Measurements from ENCODE around the gene SLC38A9. TPM values are rescaled to one million over a fixed set of nuclear protein-coding genes. Genes with fewer than 3 reads are reported as not detected.
A peak's percentile ranks its signal among the peaks of the same experiment; 100 is the strongest.

SLC38A9 gene
- total and polyA plus RNA-seq, 2 donors (not counting 1 experiment from before 2014, with no cell fraction given): 18.1 to 49.7 TPM

GRCh38 chr5:55577353-55578060 lies 134.6 kb downstream of the SLC38A9 start:
- no peaks in the 10 kb centered on the region for H3K79me2 ChIP-seq (ENCODE audit: control insufficient read depth, insufficient read depth, low read length)
- H3K4me2 ChIP-seq (ENCODE audit: extremely low read depth, insufficient read depth, low read length): no peak overlapping the region
- no peak overlapping the region for H3K27ac ChIP-seq (ENCODE audit: insufficient read depth, low read length)
- TF ChIP-seq CTCF (conservative IDR thresholded peaks at IDR 0.05 in 1 of 2, IDR thresholded peaks at IDR 0.05 in 1 of 2; ENCODE audit: low read depth in 1 of 2, low read length in 2 of 2): no peak
- no peak for TF ChIP-seq EZH2 (IDR thresholded peaks at IDR 0.05; ENCODE audit: low read length, missing control alignments)
- no peaks in the 10 kb centered on the region for H4K20me1 ChIP-seq (ENCODE audit: control insufficient read depth, extremely low read depth, insufficient read depth, low read length)
- DNase-seq (ENCODE audit: low read depth in 2 of 2): peak; percentile 72 to 89
- no peaks in the 10 kb centered on the region for H3K4me1 ChIP-seq (ENCODE audit: control insufficient read depth, extremely low read depth, insufficient read depth, low read length)
- no peak overlapping the region for H3K4me3 ChIP-seq (replicated peaks in 1 of 4; ENCODE audit: control extremely low read depth in 1 of 4, insufficient read depth in 1 of 4, low read depth in 3 of 4, low read length in 4 of 4)
- no peak overlapping the region for H3K9ac ChIP-seq (ENCODE audit: insufficient read depth, low read length)
- H3K27me3 ChIP-seq (ENCODE audit: control insufficient read depth, insufficient read depth, low read length): no peaks in the 10 kb centered on the region
- H2AFZ ChIP-seq (ENCODE audit: low read length): no peak overlapping the region
- no peaks in the 10 kb centered on the region for H3K36me3 ChIP-seq (ENCODE audit: control insufficient read depth, insufficient read depth, low read length)
- H3K9me3 ChIP-seq (ENCODE audit: control insufficient read depth, insufficient read depth, low read depth, low read length): no peaks in the 10 kb centered on the region

- TF ChIP-seq CTCF (conservative IDR thresholded peaks at IDR 0.05 in 1 of 2, IDR thresholded peaks at IDR 0.05 in 1 of 2; ENCODE audit: low read depth in 1 of 2, low read length in 2 of 2) (no peak), EZH2 (IDR thresholded peaks at IDR 0.05; ENCODE audit: low read length, missing control alignments) (no peak)
- no peak overlapping the region for H3K9ac ChIP-seq (ENCODE audit: insufficient read depth, low read length)
- no peaks in the 10 kb centered on the region for H3K36me3 ChIP-seq (ENCODE audit: control insufficient read depth, insufficient read depth, low read length)
- H3K4me2 ChIP-seq (ENCODE audit: extremely low read depth, insufficient read depth, low read length): no peak overlapping the region
- no peaks in the 10 kb centered on the region for H3K4me1 ChIP-seq (ENCODE audit: control insufficient read depth, extremely low read depth, insufficient read depth, low read length)
- no peaks in the 10 kb centered on the region for H4K20me1 ChIP-seq (ENCODE audit: control insufficient read depth, extremely low read depth, insufficient read depth, low read length)
- H3K4me3 ChIP-seq (replicated peaks in 1 of 4; ENCODE audit: control extremely low read depth in 1 of 4, insufficient read depth in 1 of 4, low read depth in 3 of 4, low read length in 4 of 4): no peak overlapping the region
- no peak for DNase-seq (ENCODE audit: low read depth in 2 of 2)
- no peaks in the 10 kb centered on the region for H3K79me2 ChIP-seq (ENCODE audit: control insufficient read depth, insufficient read depth, low read length)
- H3K27ac ChIP-seq (ENCODE audit: insufficient read depth, low read length): no peak overlapping the region
- no peak overlapping the region for H2AFZ ChIP-seq (ENCODE audit: low read length)
- no peaks in the 10 kb centered on the region for H3K9me3 ChIP-seq (ENCODE audit: control insufficient read depth, insufficient read depth, low read depth, low read length)
- no peaks in the 10 kb centered on the region for H3K27me3 ChIP-seq (ENCODE audit: control insufficient read depth, insufficient read depth, low read length)
Observed at GRCh38 chr5:55576661-55577060, 135.5 kb downstream of the SLC38A9 start.

Other genes with a start within 250 kb of the SLC38A9 start
- gene PLPP1, start 177.4 kb downstream of the SLC38A9 start, total RNA-seq: 51.4 and 73.5 TPM in 2 replicates
- gene PLPP1, start 177.4 kb downstream of the SLC38A9 start, polyA plus RNA-seq: 49.6 and 76.8 TPM in 2 replicates
- not detected in 2 replicates for gene DDX4, start 25.7 kb upstream of the SLC38A9 start, total RNA-seq
- gene DDX4, start 25.7 kb upstream of the SLC38A9 start, polyA plus RNA-seq: not detected in 2 replicates
- gene IL31RA, start 139.0 kb upstream of the SLC38A9 start, total RNA-seq: 2.1 and 2.6 TPM in 2 replicates
- 0.28 and 2.2 TPM in 2 replicates for gene IL31RA, start 139.0 kb upstream of the SLC38A9 start, polyA plus RNA-seq